Nephron progenitor cell (in vitro differentiated cells): ENCODE measurements around the gene C1orf50.

ENCODE experiments used
- DNase-seq: peaks from one replicate; pipeline ENCODE4 v3.0.0; 2021
- H3K27ac Mint-ChIP-seq: 2 replicates; pipeline ENCODE4 v1.8.0; 2021; ENCODE audit warnings: mild to moderate bottlenecking, moderate library complexity, mixed read lengths
- H3K27me3 Mint-ChIP-seq: 2 replicates; pipeline ENCODE4 v1.8.0; 2021; ENCODE audit warnings: mild to moderate bottlenecking, low read depth, mixed read lengths; ENCODE audit not compliant: poor library complexity
- H3K36me3 Mint-ChIP-seq: 2 replicates; pipeline ENCODE4 v1.8.0; 2021; ENCODE audit warnings: low read depth, mixed read lengths
- H3K4me1 Mint-ChIP-seq: 2 replicates; pipeline ENCODE4 v1.8.0; 2021; ENCODE audit warnings: mixed read lengths
- H3K4me3 Mint-ChIP-seq: 2 replicates; pipeline ENCODE4 v1.8.0; 2021; ENCODE audit warnings: mild to moderate bottlenecking, moderate library complexity, mixed read lengths
- H3K9me3 Mint-ChIP-seq: 2 replicates; pipeline ENCODE4 v1.8.0; 2021; ENCODE audit warnings: mild to moderate bottlenecking, moderate library complexity, mixed read lengths
- CTCF ChIP-seq: fragments of 200-600 bp; sonication (generic); IDR thresholded peaks from 2 replicates; pipeline ENCODE4 v1.5.0; 2021; ENCODE audit warnings: antibody characterized with exemption

C1orf50 gene

GRCh38 chr1:42769811-42770210 is 2.8 kb downstream of the C1orf50 start:
- DNase-seq: no peak
- no peak overlapping the region for H3K27ac Mint-ChIP-seq
- no peaks in the 10 kb centered on the region for H3K9me3 Mint-ChIP-seq
- peak overlapping the region; percentile 7 for H3K4me3 Mint-ChIP-seq
- TF ChIP-seq CTCF: no peak
- peaks cover 49% of the 10 kb centered on the region for H3K36me3 Mint-ChIP-seq
- H3K27me3 Mint-ChIP-seq: no peaks in the 10 kb centered on the region
- peaks cover 29% of the 10 kb centered on the region for H3K4me1 Mint-ChIP-seq

- H3K36me3 Mint-ChIP-seq: peaks cover 84% of the 10 kb centered on the region
- H3K4me3 Mint-ChIP-seq: no peak overlapping the region
- no peak for TF ChIP-seq CTCF
- DNase-seq: no peak
- no peaks in the 10 kb centered on the region for H3K27me3 Mint-ChIP-seq
- no peaks in the 10 kb centered on the region for H3K9me3 Mint-ChIP-seq
- H3K27ac Mint-ChIP-seq: peak overlapping the region; percentile 3
- H3K4me1 Mint-ChIP-seq: peaks cover 21% of the 10 kb centered on the region
Measured at GRCh38 chr1:42773420-42773819, 6.4 kb downstream of the C1orf50 start.

GRCh38 chr1:42774928-42775526 is 8.0 kb downstream of the C1orf50 start:
- DNase-seq: no peak
- Mint-ChIP-seq H3K36me3 (peaks cover 83% of the 10 kb centered on the region), H3K9me3 (no peaks in the 10 kb centered on the region), H3K4me1 (peaks cover 12% of the 10 kb centered on the region), H3K27ac (no peak overlapping the region), H3K4me3 (no peak overlapping the region), H3K27me3 (no peaks in the 10 kb centered on the region)
- no peak for TF ChIP-seq CTCF

- Mint-ChIP-seq H3K36me3 (peaks cover 88% of the 10 kb centered on the region), H3K4me1 (peaks cover 3% of the 10 kb centered on the region), H3K27me3 (no peaks in the 10 kb centered on the region), H3K27ac (no peak overlapping the region), H3K9me3 (no peaks in the 10 kb centered on the region), H3K4me3 (no peak overlapping the region)
- no peak for DNase-seq
- TF ChIP-seq CTCF: no peak
Measured at GRCh38 chr1:42776502-42776901, 9.5 kb downstream of the C1orf50 start.

GRCh38 chr1:42777852-42778251 is 10.8 kb downstream of the C1orf50 start:
- H3K27me3 Mint-ChIP-seq: no peaks in the 10 kb centered on the region
- H3K36me3 Mint-ChIP-seq: peaks cover 87% of the 10 kb centered on the region
- no peaks in the 10 kb centered on the region for H3K9me3 Mint-ChIP-seq
- peak; percentile 70 for TF ChIP-seq CTCF
- peak; percentile 38 for DNase-seq
- no peaks in the 10 kb centered on the region for H3K4me1 Mint-ChIP-seq
- H3K4me3 Mint-ChIP-seq: no peak overlapping the region
- H3K27ac Mint-ChIP-seq: no peak overlapping the region

- Mint-ChIP-seq H3K4me3 (no peak overlapping the region), H3K36me3 (peaks cover 83% of the 10 kb centered on the region), H3K4me1 (peaks cover 4% of the 10 kb centered on the region), H3K27me3 (no peaks in the 10 kb centered on the region), H3K9me3 (no peaks in the 10 kb centered on the region), H3K27ac (no peak overlapping the region)
- TF ChIP-seq CTCF: no peak
- DNase-seq: no peak
Measured at GRCh38 chr1:42779725-42780124, 12.7 kb downstream of the C1orf50 start.
